Astrocyte (in vitro differentiated cells and primary cell): ENCODE results near the gene TINAG. TPM values are rescaled to one million over a fixed set of nuclear protein-coding genes. Genes with fewer than 3 reads are reported as not detected.

Experiments
- DNase-seq: peaks from one replicate; pipeline ENCODE4 v3.0.0-alpha.2; 2010; ENCODE audit warnings: low read depth
- FAIRE-seq: peaks from 2 replicates; lab custom pipeline; 2011; peaks lifted over from hg19 to GRCh38; lab: Jason Lieb, UNC
- H2AFZ ChIP-seq: 2 replicates; pipeline ENCODE4 v1.6.0; 2012; ENCODE audit warnings: low read depth, low read length, inconsistent platforms
- H3K27ac ChIP-seq: 2 replicates; pipeline ENCODE4 v1.5.1; 2011; ENCODE audit warnings: low read depth, low read length, inconsistent platforms
- H3K27me3 ChIP-seq: 2 replicates; pipeline ENCODE4 v1.6.0; 2011; ENCODE audit warnings: low read length, inconsistent platforms; ENCODE audit not compliant: insufficient read depth
- H3K36me3 ChIP-seq: 2 replicates; pipeline ENCODE4 v1.5.1; 2011; ENCODE audit warnings: low read length, inconsistent platforms; ENCODE audit not compliant: insufficient read depth
- H3K4me1 ChIP-seq: 2 replicates; pipeline ENCODE4 v1.5.1; 2011; ENCODE audit warnings: low read length, inconsistent platforms; ENCODE audit not compliant: insufficient read depth
- H3K4me2 ChIP-seq: 2 replicates; pipeline ENCODE4 v1.6.0; 2012; ENCODE audit warnings: low read length, inconsistent platforms
- H3K4me3 ChIP-seq: 2 replicates; pipeline ENCODE4 v1.5.1; 2011; ENCODE audit warnings: low read depth, mild to moderate bottlenecking, low read length, inconsistent platforms; ENCODE audit not compliant: insufficient read depth
- H3K79me2 ChIP-seq: 2 replicates; pipeline ENCODE4 v1.6.0; 2012; ENCODE audit warnings: mild to moderate bottlenecking, low read length, inconsistent platforms; ENCODE audit not compliant: insufficient read depth
- H3K9ac ChIP-seq: 2 replicates; pipeline ENCODE4 v1.6.0; 2012; ENCODE audit warnings: mild to moderate bottlenecking, low read length, inconsistent platforms
- H3K9me3 ChIP-seq: 2 replicates; pipeline ENCODE4 v1.5.1; 2012; ENCODE audit warnings: low read depth, mild to moderate bottlenecking, low read length, inconsistent platforms; ENCODE audit not compliant: insufficient read depth
- H4K20me1 ChIP-seq: 2 replicates; pipeline ENCODE4 v1.6.0; 2012; ENCODE audit warnings: low read length, inconsistent platforms; ENCODE audit not compliant: insufficient read depth
- H3K27ac Mint-ChIP-seq: one replicate; pipeline ENCODE4 v1.8.0; 2021; ENCODE audit warnings: mild to moderate bottlenecking, mixed read lengths; ENCODE audit not compliant: unreplicated experiment
- H3K27me3 Mint-ChIP-seq: one replicate; pipeline ENCODE4 v1.8.0; 2021; ENCODE audit warnings: low read depth, mixed read lengths; ENCODE audit not compliant: unreplicated experiment
- H3K36me3 Mint-ChIP-seq: one replicate; pipeline ENCODE4 v1.8.0; 2021; ENCODE audit warnings: low read depth, mixed read lengths; ENCODE audit not compliant: unreplicated experiment
- H3K4me1 Mint-ChIP-seq: one replicate; pipeline ENCODE4 v1.8.0; 2021; ENCODE audit warnings: low read depth, mixed read lengths; ENCODE audit not compliant: unreplicated experiment
- H3K4me3 Mint-ChIP-seq: one replicate; pipeline ENCODE4 v1.8.0; 2021; ENCODE audit warnings: mild to moderate bottlenecking, moderate library complexity, mixed read lengths; ENCODE audit not compliant: unreplicated experiment
- H3K9me3 Mint-ChIP-seq: one replicate; pipeline ENCODE4 v1.8.0; 2021; ENCODE audit warnings: mild to moderate bottlenecking, mixed read lengths; ENCODE audit not compliant: unreplicated experiment
- EZH2 ChIP-seq: IDR thresholded peaks from 2 replicates; pipeline ENCODE4 v1.6.1; 2012; ENCODE audit warnings: mild to moderate bottlenecking, low read length, inconsistent platforms; ENCODE audit not compliant: insufficient read depth
- total RNA-seq: library from RNA; stranded (reverse); gene quantifications from 2 replicates; pipeline ENCODE4 v1.2.1, GENCODE V29; 2021
- TF ChIP-seq, protein P1 (sequence below): IDR thresholded peaks from 2 replicates; pipeline ENCODE4 v1.5.1; 2011; ENCODE audit warnings: low read depth, mild to moderate bottlenecking, inconsistent platforms, low read length, moderate library complexity; ENCODE audit not compliant: insufficient read depth

Gene TINAG
- total RNA-seq, 1 donor from 2014 or later = not detected

DNA sequence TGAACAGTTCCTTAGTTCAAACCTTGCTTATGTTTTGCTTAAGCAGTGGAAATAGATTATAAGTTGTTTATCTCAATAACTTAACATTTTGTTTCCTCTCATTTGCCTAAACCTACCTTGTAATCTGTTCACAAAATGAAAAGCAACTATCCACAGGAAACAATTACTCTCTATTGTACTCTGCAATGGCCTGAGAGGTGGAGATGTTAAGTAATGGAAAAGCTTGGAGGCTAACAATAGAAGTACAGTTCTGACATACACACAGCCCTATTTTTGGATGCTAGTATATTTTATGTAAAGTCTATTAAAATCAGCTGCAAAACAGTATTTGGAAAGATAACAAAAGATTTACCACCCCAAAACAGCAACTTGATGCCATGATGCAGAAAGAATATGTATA is 82.1 kb downstream of the TINAG start:
- Mint-ChIP-seq H3K9me3 (peaks cover 3% of the 10 kb centered on the region), H3K4me1 (no peaks in the 10 kb centered on the region), H3K27me3 (no peaks in the 10 kb centered on the region), H3K36me3 (no peaks in the 10 kb centered on the region), H3K27ac (no peak overlapping the region), H3K4me3 (no peak overlapping the region)
- no peak overlapping the region for H3K4me2 ChIP-seq
- no peak for TF ChIP-seq EZH2
- TF ChIP-seq, protein P1, sequence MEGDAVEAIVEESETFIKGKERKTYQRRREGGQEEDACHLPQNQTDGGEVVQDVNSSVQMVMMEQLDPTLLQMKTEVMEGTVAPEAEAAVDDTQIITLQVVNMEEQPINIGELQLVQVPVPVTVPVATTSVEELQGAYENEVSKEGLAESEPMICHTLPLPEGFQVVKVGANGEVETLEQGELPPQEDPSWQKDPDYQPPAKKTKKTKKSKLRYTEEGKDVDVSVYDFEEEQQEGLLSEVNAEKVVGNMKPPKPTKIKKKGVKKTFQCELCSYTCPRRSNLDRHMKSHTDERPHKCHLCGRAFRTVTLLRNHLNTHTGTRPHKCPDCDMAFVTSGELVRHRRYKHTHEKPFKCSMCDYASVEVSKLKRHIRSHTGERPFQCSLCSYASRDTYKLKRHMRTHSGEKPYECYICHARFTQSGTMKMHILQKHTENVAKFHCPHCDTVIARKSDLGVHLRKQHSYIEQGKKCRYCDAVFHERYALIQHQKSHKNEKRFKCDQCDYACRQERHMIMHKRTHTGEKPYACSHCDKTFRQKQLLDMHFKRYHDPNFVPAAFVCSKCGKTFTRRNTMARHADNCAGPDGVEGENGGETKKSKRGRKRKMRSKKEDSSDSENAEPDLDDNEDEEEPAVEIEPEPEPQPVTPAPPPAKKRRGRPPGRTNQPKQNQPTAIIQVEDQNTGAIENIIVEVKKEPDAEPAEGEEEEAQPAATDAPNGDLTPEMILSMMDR = no peak
- H2AFZ ChIP-seq = no peak overlapping the region
- H3K9me3 ChIP-seq = no peaks in the 10 kb centered on the region
- no peaks in the 10 kb centered on the region for H4K20me1 ChIP-seq
- no peaks in the 10 kb centered on the region for H3K79me2 ChIP-seq
- FAIRE-seq (no peak), DNase-seq (no peak)
- no peaks in the 10 kb centered on the region for H3K36me3 ChIP-seq
- no peak overlapping the region for H3K4me3 ChIP-seq
- H3K27me3 ChIP-seq = no peaks in the 10 kb centered on the region
- H3K27ac ChIP-seq = no peak overlapping the region
- H3K4me1 ChIP-seq = no peaks in the 10 kb centered on the region
- no peak overlapping the region for H3K9ac ChIP-seq

GRCh38 chr6:54391577-54391976 is 83.3 kb downstream of the TINAG start:
- DNase-seq = no peak
- FAIRE-seq = no peak
- H2AFZ ChIP-seq = no peak overlapping the region

DNA sequence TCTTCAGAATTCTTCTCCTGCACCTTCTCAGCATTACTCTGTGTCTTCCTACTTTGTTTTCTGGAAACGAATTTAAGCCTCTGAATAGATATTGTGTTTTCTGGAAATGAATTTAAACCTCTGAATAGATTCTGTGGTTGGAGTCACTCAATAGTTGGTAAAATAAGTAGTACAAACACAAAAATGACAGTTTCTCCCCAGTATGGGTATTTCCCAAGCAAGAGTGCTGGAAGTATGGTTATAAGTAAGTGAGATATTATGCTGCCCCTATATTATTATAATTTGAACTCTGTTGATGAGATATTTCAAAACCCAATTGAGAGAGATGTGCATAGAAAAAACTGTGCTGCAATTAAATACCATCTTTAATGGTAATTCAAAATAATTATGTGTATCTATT is 94.9 kb downstream of the TINAG start:
- no peaks in the 10 kb centered on the region for H3K27me3 ChIP-seq
- no peaks in the 10 kb centered on the region for H4K20me1 ChIP-seq
- H3K9me3 Mint-ChIP-seq = peaks cover 6% of the 10 kb centered on the region
- no peaks in the 10 kb centered on the region for H3K36me3 ChIP-seq
- H3K36me3 Mint-ChIP-seq = no peaks in the 10 kb centered on the region
- DNase-seq = no peak
- H3K4me1 ChIP-seq = no peaks in the 10 kb centered on the region
- H3K27me3 Mint-ChIP-seq = no peaks in the 10 kb centered on the region
- no peak for FAIRE-seq
- H2AFZ ChIP-seq = no peak overlapping the region
- H3K9ac ChIP-seq = no peak overlapping the region
- no peak overlapping the region for H3K4me3 Mint-ChIP-seq
- TF ChIP-seq, protein P1 = no peak
- TF ChIP-seq EZH2 = no peak
- H3K4me1 Mint-ChIP-seq = no peaks in the 10 kb centered on the region
- H3K79me2 ChIP-seq = no peaks in the 10 kb centered on the region
- H3K4me3 ChIP-seq = no peak overlapping the region
- H3K27ac ChIP-seq = no peak overlapping the region
- no peak overlapping the region for H3K4me2 ChIP-seq
- no peak overlapping the region for H3K27ac Mint-ChIP-seq
- no peaks in the 10 kb centered on the region for H3K9me3 ChIP-seq

More at GRCh38 chr6:54391577-54391976, 83.3 kb downstream of the TINAG start:
- Histone ChIP-seq H3K4me3 (no peak overlapping the region), H3K9ac (no peak overlapping the region), H4K20me1 (no peaks in the 10 kb centered on the region), H3K4me1 (no peaks in the 10 kb centered on the region), H3K27ac (no peak overlapping the region), H3K9me3 (no peaks in the 10 kb centered on the region), H3K36me3 (no peaks in the 10 kb centered on the region), H3K27me3 (no peaks in the 10 kb centered on the region), H3K4me2 (no peak overlapping the region), H3K79me2 (no peaks in the 10 kb centered on the region)
- Mint-ChIP-seq H3K27me3 (no peaks in the 10 kb centered on the region), H3K4me1 (no peaks in the 10 kb centered on the region), H3K9me3 (peaks cover 3% of the 10 kb centered on the region), H3K4me3 (no peak overlapping the region), H3K36me3 (no peaks in the 10 kb centered on the region), H3K27ac (no peak overlapping the region)
- TF ChIP-seq EZH2 = no peak
- TF ChIP-seq, protein P1 = no peak
